Subcutaneous adipose tissue (tissue), 4 donors: ENCODE results near the gene GLT1D1. TPM values are rescaled to one million over a fixed set of nuclear protein-coding genes. Genes with fewer than 3 reads are reported as not detected.

Experiments
- total RNA-seq, 4 donors: library from RNA; depleted of rRNA; stranded (reverse); fragments of >200 nt; gene quantifications; one replicate each; pipeline ENCODE4 v1.1.0, GENCODE V29; 2016
- TF ChIP-seq, protein P1 (sequence below): fragments of 450-650 bp; IDR thresholded peaks from one replicate; pipeline ENCODE4 v1.5.1; 2016; ENCODE audit warnings: low read depth, mild to moderate bottlenecking, control low read depth, antibody characterized with exemption, moderate library complexity

GLT1D1 gene
- total RNA-seq, 4 donors from 2014 or later = 0.22 to 0.75 TPM; not detected in 2

DNA sequence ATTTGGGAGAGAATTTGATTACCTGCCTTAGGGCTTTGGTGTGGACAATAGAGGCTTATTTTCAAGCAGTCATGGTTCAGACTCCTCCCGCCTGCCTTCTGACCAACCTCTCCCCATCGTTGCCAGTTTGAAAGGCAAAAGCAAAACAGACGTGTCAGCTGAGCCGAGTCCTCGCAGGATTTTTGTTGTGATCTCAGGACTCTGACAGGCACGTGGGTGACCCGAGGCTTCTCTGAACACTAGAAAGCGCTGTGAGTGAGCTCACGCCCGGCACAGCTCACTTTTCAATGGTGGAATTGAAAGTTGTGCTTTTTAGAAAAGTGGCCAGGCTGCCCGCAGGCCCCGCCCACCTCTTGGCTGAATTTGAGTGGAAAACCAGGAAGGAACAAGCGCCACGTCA is 130.1 kb downstream of the GLT1D1 start:
- TF ChIP-seq, protein P1, sequence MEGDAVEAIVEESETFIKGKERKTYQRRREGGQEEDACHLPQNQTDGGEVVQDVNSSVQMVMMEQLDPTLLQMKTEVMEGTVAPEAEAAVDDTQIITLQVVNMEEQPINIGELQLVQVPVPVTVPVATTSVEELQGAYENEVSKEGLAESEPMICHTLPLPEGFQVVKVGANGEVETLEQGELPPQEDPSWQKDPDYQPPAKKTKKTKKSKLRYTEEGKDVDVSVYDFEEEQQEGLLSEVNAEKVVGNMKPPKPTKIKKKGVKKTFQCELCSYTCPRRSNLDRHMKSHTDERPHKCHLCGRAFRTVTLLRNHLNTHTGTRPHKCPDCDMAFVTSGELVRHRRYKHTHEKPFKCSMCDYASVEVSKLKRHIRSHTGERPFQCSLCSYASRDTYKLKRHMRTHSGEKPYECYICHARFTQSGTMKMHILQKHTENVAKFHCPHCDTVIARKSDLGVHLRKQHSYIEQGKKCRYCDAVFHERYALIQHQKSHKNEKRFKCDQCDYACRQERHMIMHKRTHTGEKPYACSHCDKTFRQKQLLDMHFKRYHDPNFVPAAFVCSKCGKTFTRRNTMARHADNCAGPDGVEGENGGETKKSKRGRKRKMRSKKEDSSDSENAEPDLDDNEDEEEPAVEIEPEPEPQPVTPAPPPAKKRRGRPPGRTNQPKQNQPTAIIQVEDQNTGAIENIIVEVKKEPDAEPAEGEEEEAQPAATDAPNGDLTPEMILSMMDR = no peak

DNA sequence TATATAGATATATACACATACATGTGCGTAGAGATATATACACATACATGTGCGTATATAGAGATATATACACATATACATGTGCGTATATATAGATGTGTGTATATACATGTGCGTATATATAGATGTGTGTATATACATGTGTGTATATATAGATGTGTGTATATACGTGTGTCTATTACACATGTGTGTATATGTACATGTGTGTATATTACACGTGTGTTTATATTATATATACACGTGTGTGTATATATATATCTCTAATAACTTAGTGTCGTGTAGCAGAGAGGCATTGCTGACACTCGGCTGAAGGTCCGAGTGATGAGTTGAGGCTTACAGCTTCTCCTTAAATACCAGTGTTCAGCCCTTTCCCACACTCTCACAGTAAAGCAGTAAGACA is 133.7 kb downstream of the GLT1D1 start:
- TF ChIP-seq, protein P1 = no peak

DNA sequence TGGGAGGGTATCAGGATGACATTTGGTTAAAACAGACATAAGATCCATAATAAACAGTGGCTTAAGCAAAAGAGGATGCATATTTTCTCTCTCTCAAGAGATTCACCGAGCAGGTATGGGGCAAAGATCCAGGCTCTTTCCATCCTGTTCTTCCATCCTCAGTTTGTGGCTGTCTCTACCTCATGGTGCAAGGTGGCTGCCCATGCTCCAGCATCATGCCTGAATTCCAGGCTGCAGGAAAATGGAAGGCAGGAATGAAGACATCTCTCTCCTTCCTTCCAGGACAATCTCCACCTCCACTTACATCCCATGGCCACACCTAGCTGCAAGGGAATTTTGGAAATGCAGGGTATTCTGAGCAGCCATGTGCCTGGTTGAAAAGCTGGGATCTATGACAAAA is 136.0 kb downstream of the GLT1D1 start:
- TF ChIP-seq, protein P1 = no peak

DNA sequence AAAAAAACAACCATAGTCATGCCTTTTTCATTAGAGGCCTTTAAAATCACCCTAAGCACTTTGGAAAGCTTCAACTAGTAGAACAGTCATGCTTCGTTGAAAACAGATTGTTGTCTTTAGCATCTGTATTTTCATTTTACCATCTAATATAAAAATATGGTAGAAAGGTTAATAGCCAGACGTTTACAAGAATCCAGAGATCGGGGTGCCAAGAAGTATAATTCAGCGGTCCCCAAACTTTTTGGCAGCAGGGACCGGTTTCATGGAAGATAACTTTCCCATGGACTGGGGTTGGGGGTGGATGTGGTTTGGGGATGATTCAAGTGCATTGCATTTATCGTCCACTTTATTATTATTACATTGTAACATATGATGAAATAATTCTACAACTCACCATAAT is 138.4 kb downstream of the GLT1D1 start:
- TF ChIP-seq, protein P1 = no peak

DNA sequence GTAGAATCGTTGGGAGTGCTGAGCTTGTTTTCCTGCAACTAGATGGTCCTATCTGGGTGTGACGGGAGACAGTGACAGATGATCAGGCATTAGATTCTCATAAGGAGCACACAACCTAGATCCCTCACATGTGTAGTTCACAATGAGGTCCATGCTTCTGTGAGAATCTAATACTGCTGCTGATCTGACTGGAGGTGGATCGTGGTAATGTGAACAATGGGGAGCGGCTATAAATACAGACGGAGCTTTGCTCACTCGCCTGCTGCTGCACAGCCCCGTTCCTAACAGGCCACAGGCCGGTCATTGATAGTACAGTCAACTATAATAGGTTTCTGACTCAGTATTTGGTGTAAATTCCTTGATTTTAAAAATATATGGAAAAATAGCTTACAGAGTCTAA is 138.8 kb downstream of the GLT1D1 start:
- TF ChIP-seq, protein P1 = no peak

DNA sequence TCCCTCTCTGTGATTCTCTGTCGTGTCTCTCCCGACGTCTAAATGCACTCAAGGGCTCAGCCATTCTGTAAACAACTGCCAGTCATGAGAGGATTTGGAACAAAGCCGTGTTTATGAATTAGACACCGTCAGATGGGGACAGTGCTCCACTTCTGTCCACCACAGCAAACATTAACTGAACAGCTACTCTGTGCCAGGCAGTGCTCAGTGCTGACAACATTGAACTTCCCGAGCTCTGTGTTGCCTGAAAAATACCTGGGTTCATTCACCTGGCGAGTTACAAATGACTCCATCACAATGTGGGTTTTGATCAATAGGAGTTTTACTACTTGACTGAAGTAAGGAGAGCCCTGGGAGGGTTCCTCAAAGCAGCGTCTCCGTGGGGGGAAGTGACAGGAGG is 139.3 kb downstream of the GLT1D1 start:
- TF ChIP-seq, protein P1 = no peak

DNA sequence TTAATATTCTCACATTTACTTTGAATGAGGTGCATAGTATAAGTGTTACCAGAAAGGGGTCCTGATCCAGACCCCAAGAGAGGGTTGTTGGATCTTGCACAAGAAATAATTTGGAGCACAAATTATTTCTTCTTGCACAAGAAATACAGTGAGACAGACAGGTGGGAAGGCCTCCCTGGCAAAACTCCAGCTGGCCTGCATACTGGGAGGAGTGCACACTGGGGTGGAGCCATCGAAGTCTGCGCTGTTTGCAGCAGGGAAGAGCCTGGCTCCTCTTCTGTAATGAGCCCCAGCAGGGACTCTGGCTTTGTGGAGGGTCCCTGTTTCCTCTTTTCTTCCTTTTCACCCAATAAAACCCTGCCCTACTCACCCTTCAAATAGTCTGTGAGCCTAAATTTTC is 141.6 kb downstream of the GLT1D1 start:
- TF ChIP-seq, protein P1 = no peak

DNA sequence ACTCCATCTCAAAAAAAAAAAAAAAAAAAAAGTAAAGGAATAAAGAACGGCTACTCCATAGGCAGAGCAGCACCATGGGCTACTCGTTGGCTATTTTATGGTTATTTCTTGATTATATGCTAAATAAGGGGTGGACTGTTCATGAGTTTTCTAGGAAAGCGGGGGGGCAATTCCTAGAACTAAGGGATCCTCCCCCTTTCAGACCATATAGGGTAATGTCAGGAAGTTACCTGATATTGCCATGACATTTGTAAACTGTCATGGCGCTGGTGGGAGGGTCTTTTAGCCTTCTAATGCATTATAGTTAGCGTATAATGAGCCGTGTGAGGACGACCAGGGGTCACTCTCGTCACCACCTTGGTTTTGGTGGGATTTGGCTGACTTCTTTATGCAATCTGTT is 142.3 kb downstream of the GLT1D1 start:
- TF ChIP-seq, protein P1 = no peak
